Liver (tissue), 9 donors: ENCODE measurements around the gene GALNT10. TPM values are rescaled to one million over a fixed set of nuclear protein-coding genes. Genes with fewer than 3 reads are reported as not detected.

ENCODE experiments used
- DNase-seq: peaks from one replicate; pipeline ENCODE4 v3.0.0-alpha.2; 2017; ENCODE audit warnings: low spot score
- H3K27ac ChIP-seq, 2 donors: one replicate each; pipeline ENCODE4 v1.7.0; 2013; ENCODE audit warnings: inconsistent platforms in 2 of 2, low read length in 2 of 2, control low read depth in 1 of 2, low read depth in 1 of 2, mild to moderate bottlenecking in 1 of 2
- H3K27me3 ChIP-seq, 4 donors: one replicate each; pipeline versions ENCODE4 v1.6.1 to v1.7.0; 2013; ENCODE audit warnings: low read length in 3 of 4, inconsistent platforms in 1 of 4, mild to moderate bottlenecking in 1 of 4, moderate library complexity in 1 of 4; ENCODE audit not compliant: control insufficient read depth in 4 of 4, insufficient read depth in 4 of 4
- H3K36me3 ChIP-seq, 4 donors: one replicate each; pipeline versions ENCODE4 v1.6.1 to v1.7.0; 2013; ENCODE audit warnings: low read length in 3 of 4, mild to moderate bottlenecking in 3 of 4, low read depth in 1 of 4, moderate library complexity in 1 of 4; ENCODE audit not compliant: control insufficient read depth in 4 of 4, insufficient read depth in 3 of 4
- H3K4me1 ChIP-seq, 4 donors: one replicate each; pipeline versions ENCODE4 v1.6.1 to v1.7.0; 2013; ENCODE audit warnings: low read length in 3 of 4, mild to moderate bottlenecking in 3 of 4, moderate library complexity in 1 of 4; ENCODE audit not compliant: control insufficient read depth in 4 of 4, insufficient read depth in 4 of 4
- H3K4me3 ChIP-seq, 3 donors: one replicate each; pipeline versions ENCODE4 v1.6.1 to v1.7.0; 2013; ENCODE audit warnings: low read length in 3 of 3, control low read depth in 1 of 3, low read depth in 1 of 3, mild to moderate bottlenecking in 1 of 3
- H3K9ac ChIP-seq, 2 donors: one replicate each; pipeline ENCODE4 v1.7.0; 2013; ENCODE audit warnings: low read length in 2 of 2, mild to moderate bottlenecking in 2 of 2, moderate library complexity in 2 of 2, control low read depth in 1 of 2, low read depth in 1 of 2
- H3K9me3 ChIP-seq, 4 donors: one replicate each; pipeline versions ENCODE4 v1.6.1 to v1.7.0; 2013; ENCODE audit warnings: low read length in 3 of 4; ENCODE audit not compliant: control insufficient read depth in 4 of 4
- ATF3 ChIP-seq: IDR thresholded peaks from 2 replicates; pipeline ENCODE4 v1.6.1; 2016; ENCODE audit warnings: antibody characterized with exemption
- CTCF ChIP-seq: fragments of 150-350 bp; IDR thresholded peaks from 2 replicates; pipeline ENCODE4 v1.5.1; 2017; ENCODE audit warnings: improper control_type of control experiment, low read depth, low read length; ENCODE audit not compliant: missing input control
- EGR1 ChIP-seq, 2 donors: IDR thresholded peaks; 2 replicates each; pipeline ENCODE4 v1.6.1; 2016 to 2018; ENCODE audit warnings: antibody characterized with exemption in 2 of 2, low read depth in 2 of 2
- FOXA2 ChIP-seq: IDR thresholded peaks from 2 replicates; pipeline ENCODE4 v1.6.1; 2016; ENCODE audit warnings: antibody characterized with exemption
- HNF4G ChIP-seq: IDR thresholded peaks from 2 replicates; pipeline ENCODE4 v1.6.1; 2016; ENCODE audit warnings: antibody characterized with exemption
- JUND ChIP-seq, 2 donors: IDR thresholded peaks; 2 replicates each; pipeline ENCODE4 v1.6.1; 2016; ENCODE audit warnings: antibody characterized with exemption in 2 of 2
- MAX ChIP-seq: IDR thresholded peaks from 2 replicates; pipeline ENCODE4 v1.6.1; 2016; ENCODE audit warnings: antibody characterized with exemption
- RAD21 ChIP-seq, 2 donors: IDR thresholded peaks; 2 replicates each; pipeline ENCODE4 v1.6.1; 2016; ENCODE audit warnings: antibody characterized with exemption in 2 of 2, mild to moderate bottlenecking in 2 of 2
- REST ChIP-seq: IDR thresholded peaks from 2 replicates; pipeline ENCODE4 v1.6.1; 2016; ENCODE audit warnings: antibody characterized with exemption, mild to moderate bottlenecking
- RXRA ChIP-seq, 2 donors: IDR thresholded peaks; 2 replicates each; pipeline ENCODE4 v1.6.1; 2017 to 2018; ENCODE audit warnings: antibody characterized with exemption in 2 of 2, mild to moderate bottlenecking in 1 of 2
- SP1 ChIP-seq: IDR thresholded peaks from 2 replicates; pipeline ENCODE4 v1.6.1; 2018; ENCODE audit warnings: antibody characterized with exemption, mild to moderate bottlenecking
- YY1 ChIP-seq: IDR thresholded peaks from 2 replicates; pipeline ENCODE4 v1.6.1; 2016; ENCODE audit warnings: antibody characterized with exemption, mild to moderate bottlenecking
- ZBTB33 ChIP-seq: IDR thresholded peaks from 2 replicates; pipeline ENCODE4 v1.6.1; 2016; ENCODE audit warnings: antibody characterized with exemption
- WGBS: extraction: QIAGEN DNeasy Blood & Tissue Kit; methylation state at CpG from one replicate; pipeline ENCODE4 v1.1.7; 2013; 5-methylcytosine and 5-hydroxymethylcytosine counted together
- polyA plus RNA-seq, 2 donors: library from polyadenylated mRNA; stranded (reverse) in 1 of 2; unstranded in 1 of 2; fragments of 200-250 nt in 1 of 2; fragments of >200 nt in 1 of 2; fragmentation: Nextera tagmentation in 1 of 2; extraction: Ambion mirVana in 1 of 2; gene quantifications; one replicate each; pipeline versions ENCODE4 v1.2.1 to v1.2.3, GENCODE V29; 2013 to 2015
- total RNA-seq, 2 donors: library from RNA; depleted of rRNA; stranded (reverse); fragments of >200 nt; gene quantifications; one replicate each; pipeline ENCODE4 v1.2.3, GENCODE V29; 2014
- donor health status: healthy.
- donor health status: healthy.
- donor health status: healthy.
- donor health status: healthy.
- donor health status: healthy.

GALNT10 gene
- total and polyA plus RNA-seq, 4 donors = 1.1 to 17.8 (median 5.3) TPM

GRCh38 chr5:154319736-154320135 lies 129.2 kb downstream of the GALNT10 start:
- no peak overlapping the region for H3K9ac ChIP-seq
- H3K27ac ChIP-seq = no peak overlapping the region
- no peak overlapping the region for H3K4me3 ChIP-seq
- no peaks in the 10 kb centered on the region for H3K4me1 ChIP-seq
- H3K9me3 ChIP-seq = no peaks in the 10 kb centered on the region
- TF ChIP-seq FOXA2 (no peak), REST (no peak), CTCF (no peak), ZBTB33 (no peak), YY1 (no peak), SP1 (no peak), MAX (no peak), RXRA (IDR thresholded peaks at IDR 0.05) (no peak), JUND (IDR thresholded peaks at IDR 0.05) (no peak), HNF4G (no peak), EGR1 (IDR thresholded peaks at IDR 0.05; ENCODE audit: low read depth in 2 of 2) (no peak), ATF3 (no peak)
- WGBS = 90% methylated on average over 4 of the region's 4 CpGs
- DNase-seq = no peak
- no peaks in the 10 kb centered on the region for H3K27me3 ChIP-seq
- H3K36me3 ChIP-seq = no peaks in the 10 kb centered on the region

- H3K27ac ChIP-seq = no peak overlapping the region
- H3K4me3 ChIP-seq = no peak overlapping the region
- no peaks in the 10 kb centered on the region for H3K27me3 ChIP-seq
- no peaks in the 10 kb centered on the region for H3K9me3 ChIP-seq
- no peak overlapping the region for H3K9ac ChIP-seq
- 81% methylated on average over 6 of the region's 6 CpGs for WGBS
- H3K4me1 ChIP-seq = no peaks in the 10 kb centered on the region
- TF ChIP-seq CTCF = no peak
- TF ChIP-seq YY1 = no peak
- TF ChIP-seq MAX = no peak
- TF ChIP-seq SP1 = no peak
- TF ChIP-seq RAD21 (IDR thresholded peaks at IDR 0.05) = no peak
- no peaks in the 10 kb centered on the region for H3K36me3 ChIP-seq
- DNase-seq = no peak
Observed at GRCh38 chr5:154320224-154321089, 129.9 kb downstream of the GALNT10 start.
